GM12892 (cell line): ENCODE measurements around the gene TEAD1.

Experiments
- POLR2A ChIP-seq: IDR thresholded peaks from 2 replicates; pipeline ENCODE4 v1.6.1; 2011; ENCODE audit warnings: low read depth, low read length, control low read depth
- POLR2AphosphoS5 ChIP-seq: IDR thresholded peaks from 2 replicates; pipeline ENCODE4 v1.6.1; 2011; ENCODE audit warnings: low read depth, low read length, control low read depth

DNA sequence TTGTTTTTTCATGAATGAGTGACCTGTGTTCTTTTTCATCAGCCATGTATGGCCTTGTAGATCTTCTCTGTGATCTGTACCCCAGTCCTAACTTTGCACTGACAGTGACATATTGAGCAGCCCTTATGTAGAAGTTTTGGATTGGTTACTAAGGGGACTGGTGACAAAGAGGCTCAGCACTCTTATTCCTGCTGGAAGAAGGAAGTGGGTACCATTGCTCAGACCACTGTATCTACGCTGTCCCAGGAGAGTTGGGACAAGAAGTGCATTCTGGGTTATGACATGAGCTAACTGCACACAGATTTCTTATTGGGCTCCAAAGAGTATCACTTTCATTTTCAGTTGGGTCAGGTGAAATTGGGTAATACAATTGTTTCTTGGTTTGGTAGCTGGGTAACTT is 227.1 kb downstream of the TEAD1 start:
- TF ChIP-seq POLR2AphosphoS5 (no peak), POLR2A (no peak)
